ENCODE results near the gene PGLYRP2.

Gene PGLYRP2

DNA sequence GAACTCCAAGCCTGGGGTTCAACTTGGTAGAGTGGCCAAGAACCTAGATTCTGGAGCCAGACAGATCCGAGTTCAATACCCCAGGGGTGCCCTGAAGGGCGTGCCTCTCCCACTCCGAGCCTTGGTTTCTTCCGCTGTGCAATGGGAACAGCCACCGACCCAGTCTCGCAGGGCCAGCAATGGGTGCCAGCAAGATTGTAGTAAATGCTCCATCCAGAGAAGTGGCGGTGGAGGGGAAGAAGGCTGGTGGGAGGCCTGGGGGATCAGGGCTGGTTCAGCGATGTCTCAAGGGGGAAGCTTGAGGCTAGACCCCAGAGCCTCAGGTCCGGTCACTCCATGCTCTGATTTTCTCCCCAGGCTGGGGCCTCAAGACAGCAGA lies 34.1 kb downstream of the PGLYRP2 start:
- no peak for TF ChIP-seq CTCF (conservative IDR thresholded peaks at IDR 0.05; ENCODE audit: low read length)
- no peak overlapping the region for H3K4me3 ChIP-seq (ENCODE audit: low read length)
- no peak for DNase-seq (ENCODE audit: low read depth)

DNA sequence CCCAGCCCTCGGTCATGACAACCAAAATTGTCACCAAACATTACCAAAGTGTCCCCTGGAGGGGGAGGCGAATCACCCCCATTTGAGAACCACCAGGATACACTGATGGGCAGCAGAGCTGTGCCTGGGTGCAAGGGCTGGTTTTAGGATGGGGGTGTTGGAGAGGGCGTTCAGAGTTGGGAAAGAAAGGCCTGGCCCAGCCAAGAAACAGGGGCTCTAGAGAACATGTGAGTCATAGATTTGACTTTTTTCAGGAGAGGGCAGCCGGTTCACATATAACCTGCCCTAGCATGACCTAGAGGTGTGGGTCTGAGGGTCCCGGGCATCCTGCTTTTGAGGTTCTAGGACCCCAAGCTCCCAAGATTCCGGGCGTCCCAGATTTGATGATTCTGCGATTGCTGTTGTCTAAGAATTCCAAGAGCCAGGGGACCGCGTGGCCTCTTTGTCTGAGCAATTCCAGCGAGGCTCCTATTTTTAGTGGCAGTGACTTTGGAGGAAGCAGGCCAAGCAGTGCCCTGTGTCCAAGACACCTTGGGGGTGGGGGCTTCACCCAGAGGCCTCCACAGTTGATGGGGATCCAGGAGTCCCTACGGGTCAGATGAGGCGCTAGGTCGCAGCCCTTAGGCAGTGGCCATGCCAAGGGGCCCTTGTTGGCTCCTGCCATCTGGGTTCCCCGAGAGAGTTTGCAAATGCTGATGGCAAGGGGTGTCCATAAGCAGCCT lies 34.6 kb downstream of the PGLYRP2 start:
- DNase-seq (ENCODE audit: low read depth) = no peak
- no peak for TF ChIP-seq CTCF (conservative IDR thresholded peaks at IDR 0.05; ENCODE audit: low read length)
- H3K4me3 ChIP-seq (ENCODE audit: low read length) = no peak overlapping the region

DNA sequence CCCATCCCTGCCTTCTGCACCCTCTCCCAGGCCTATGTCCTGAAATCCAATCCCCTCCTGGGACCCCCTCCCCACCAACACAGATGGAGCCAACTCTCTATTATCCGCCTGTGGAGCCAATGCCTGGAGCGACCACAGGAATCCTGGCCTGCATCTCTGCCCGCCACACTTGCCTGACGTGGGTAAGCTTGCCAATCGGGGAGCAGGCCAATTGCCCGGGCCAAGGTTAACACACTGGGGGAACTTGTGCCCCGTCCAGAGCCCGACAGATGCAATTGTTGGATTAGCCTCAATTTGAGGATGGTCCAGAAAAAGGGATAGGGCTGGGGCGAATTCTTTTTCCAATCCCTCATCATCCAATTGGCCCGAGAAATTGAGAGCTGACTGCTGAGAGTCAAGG lies 35.5 kb downstream of the PGLYRP2 start:
- DNase-seq (ENCODE audit: low read depth) = peak; percentile 16
- TF ChIP-seq CTCF (conservative IDR thresholded peaks at IDR 0.05; ENCODE audit: low read length) = no peak
- no peak overlapping the region for H3K4me3 ChIP-seq (ENCODE audit: low read length)

DNA sequence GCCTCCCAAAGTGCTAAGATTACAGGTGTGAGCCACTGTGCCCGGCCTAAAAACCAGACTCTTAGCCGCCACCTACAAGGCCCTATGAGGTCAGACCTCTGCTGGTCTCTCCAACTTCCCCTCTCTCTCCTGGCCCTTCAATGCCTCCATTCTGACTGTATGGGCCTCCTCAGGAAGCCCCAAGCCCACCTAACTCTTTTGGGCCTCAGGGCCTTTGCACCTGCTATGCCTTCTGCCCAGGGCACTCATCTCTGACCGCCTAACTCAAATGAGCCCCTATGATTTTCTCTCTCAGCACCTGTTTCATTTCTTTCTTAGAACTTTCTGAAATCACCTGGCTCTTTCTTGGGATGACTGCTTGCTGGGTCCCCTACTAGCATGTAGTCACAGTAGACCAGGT lies 36.0 kb downstream of the PGLYRP2 start:
- H3K4me3 ChIP-seq (ENCODE audit: low read length) = no peak overlapping the region
- TF ChIP-seq CTCF (conservative IDR thresholded peaks at IDR 0.05; ENCODE audit: low read length) = no peak
- no peak for DNase-seq (ENCODE audit: low read depth)

DNA sequence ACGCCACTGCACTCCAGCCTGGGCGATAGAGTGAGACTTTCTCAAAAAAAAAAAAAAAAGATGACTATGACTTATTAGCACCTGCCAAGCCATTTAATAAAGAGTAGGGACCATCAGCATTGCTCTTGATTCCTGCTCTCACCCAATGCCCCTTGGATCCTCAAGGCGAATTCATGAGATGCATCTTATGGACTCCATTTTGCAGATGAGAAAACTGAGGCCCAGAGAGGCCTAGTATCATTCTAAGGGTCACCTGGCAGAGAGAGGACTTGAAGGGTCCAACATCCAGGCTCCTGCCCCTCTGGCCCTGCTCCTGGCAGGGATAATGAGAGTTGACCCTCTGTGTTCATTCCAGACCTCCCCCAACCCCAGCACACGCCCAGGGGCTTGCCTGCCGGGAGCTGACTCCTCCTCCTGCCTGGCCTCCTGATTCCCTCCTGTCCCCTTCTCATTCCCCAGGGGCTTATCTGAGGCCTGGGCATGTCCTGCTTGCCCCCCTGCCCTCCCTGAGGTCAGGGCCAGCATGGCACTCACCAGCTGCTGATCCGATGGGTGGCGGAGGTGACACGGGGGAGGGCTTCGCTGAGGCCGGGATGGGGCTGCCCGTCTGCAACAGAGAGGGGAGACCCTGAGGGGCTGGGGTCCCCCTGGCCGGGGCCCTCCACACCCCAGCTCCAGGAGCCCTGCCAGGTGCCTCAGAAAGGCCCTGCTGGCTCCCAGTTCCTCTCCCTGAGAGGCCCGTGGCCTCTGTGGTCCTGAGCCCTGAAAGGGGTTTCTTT lies 37.0 kb downstream of the PGLYRP2 start:
- DNase-seq (ENCODE audit: low read depth) = no peak
- no peak for TF ChIP-seq CTCF (conservative IDR thresholded peaks at IDR 0.05; ENCODE audit: low read length)
- no peak overlapping the region for H3K4me3 ChIP-seq (ENCODE audit: low read length)

DNA sequence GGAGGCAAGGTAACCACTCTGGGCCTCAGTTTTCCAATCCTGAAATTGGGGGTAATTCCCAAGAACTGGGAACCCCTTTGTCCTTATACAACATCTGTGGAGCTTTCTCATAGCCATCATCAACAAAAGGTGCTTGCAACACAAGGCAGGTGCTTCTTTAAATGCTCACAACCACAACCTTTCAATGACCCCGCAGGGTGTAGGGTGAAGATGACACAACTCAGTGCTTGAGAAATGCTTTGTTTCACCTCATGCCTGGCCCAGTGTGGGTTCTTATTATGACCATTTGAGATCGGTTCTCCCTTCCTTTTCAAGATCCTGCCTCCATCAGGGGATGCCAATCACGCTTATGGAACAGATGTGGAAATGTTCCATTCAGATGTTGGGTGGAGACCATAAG lies 38.0 kb downstream of the PGLYRP2 start:
- no peak for DNase-seq (ENCODE audit: low read depth)
- no peak for TF ChIP-seq CTCF (conservative IDR thresholded peaks at IDR 0.05; ENCODE audit: low read length)
- H3K4me3 ChIP-seq (ENCODE audit: low read length) = no peak overlapping the region
